ENCODE results near the gene CRBN. TPM values are rescaled to one million over a fixed set of nuclear protein-coding genes. Genes with fewer than 3 reads are reported as not detected.

CRBN gene
- total and polyA plus RNA-seq, 9 of the 15 experiments (the other 6 are each of a cell fraction or from before 2014, with no cell fraction given), result 40.8 to 331 (median 57.4) TPM

- TF ChIP-seq NKRF (IDR thresholded peaks at IDR 0.05; ENCODE audit: borderline replicate concordance), result peak; percentile 79
- TF ChIP-seq HDAC1 (IDR thresholded peaks at IDR 0.05), result peak; percentile 61 to 94; a peak in 3 of 4 replicates
- TF ChIP-seq ZNF780A (CRISPR knock-in tag; IDR thresholded peaks at IDR 0.05), result no peak
- TF ChIP-seq MYNN (IDR thresholded peaks at IDR 0.05), result no peak
- TF ChIP-seq MYNN (CRISPR knock-in tag; IDR thresholded peaks at IDR 0.05), result no peak
- no peak for TF ChIP-seq HEY1 (CRISPR knock-in tag; IDR thresholded peaks at IDR 0.05; ENCODE audit: borderline replicate concordance)
- TF ChIP-seq HDAC3 (IDR thresholded peaks at IDR 0.05; ENCODE audit: borderline replicate concordance, partially characterized antibody), result no peak
- no peak for TF ChIP-seq HDAC6 (IDR thresholded peaks at IDR 0.05; ENCODE audit: low read depth, low read length)
- no peak for TF ChIP-seq DDX20 (tag; IDR thresholded peaks at IDR 0.05; ENCODE audit: low read depth)
- peak; percentile 98 for TF ChIP-seq RBFOX2 (IDR thresholded peaks at IDR 0.05; ENCODE audit: low read depth, low read length)
- no peak for TF ChIP-seq NR2C2 (CRISPR knock-in tag; IDR thresholded peaks at IDR 0.05)
- TF ChIP-seq NR2C2 (tag; IDR thresholded peaks at IDR 0.05), result no peak
- TF ChIP-seq, protein P1, sequence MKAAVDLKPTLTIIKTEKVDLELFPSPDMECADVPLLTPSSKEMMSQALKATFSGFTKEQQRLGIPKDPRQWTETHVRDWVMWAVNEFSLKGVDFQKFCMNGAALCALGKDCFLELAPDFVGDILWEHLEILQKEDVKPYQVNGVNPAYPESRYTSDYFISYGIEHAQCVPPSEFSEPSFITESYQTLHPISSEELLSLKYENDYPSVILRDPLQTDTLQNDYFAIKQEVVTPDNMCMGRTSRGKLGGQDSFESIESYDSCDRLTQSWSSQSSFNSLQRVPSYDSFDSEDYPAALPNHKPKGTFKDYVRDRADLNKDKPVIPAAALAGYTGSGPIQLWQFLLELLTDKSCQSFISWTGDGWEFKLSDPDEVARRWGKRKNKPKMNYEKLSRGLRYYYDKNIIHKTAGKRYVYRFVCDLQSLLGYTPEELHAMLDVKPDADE (conservative IDR thresholded peaks at IDR 0.05; ENCODE audit: control insufficient read depth, low read depth, low read length), result peak; percentile 28
- no peak for TF ChIP-seq ZNF3 (CRISPR knock-in tag; IDR thresholded peaks at IDR 0.05)
- TF ChIP-seq, protein P2, sequence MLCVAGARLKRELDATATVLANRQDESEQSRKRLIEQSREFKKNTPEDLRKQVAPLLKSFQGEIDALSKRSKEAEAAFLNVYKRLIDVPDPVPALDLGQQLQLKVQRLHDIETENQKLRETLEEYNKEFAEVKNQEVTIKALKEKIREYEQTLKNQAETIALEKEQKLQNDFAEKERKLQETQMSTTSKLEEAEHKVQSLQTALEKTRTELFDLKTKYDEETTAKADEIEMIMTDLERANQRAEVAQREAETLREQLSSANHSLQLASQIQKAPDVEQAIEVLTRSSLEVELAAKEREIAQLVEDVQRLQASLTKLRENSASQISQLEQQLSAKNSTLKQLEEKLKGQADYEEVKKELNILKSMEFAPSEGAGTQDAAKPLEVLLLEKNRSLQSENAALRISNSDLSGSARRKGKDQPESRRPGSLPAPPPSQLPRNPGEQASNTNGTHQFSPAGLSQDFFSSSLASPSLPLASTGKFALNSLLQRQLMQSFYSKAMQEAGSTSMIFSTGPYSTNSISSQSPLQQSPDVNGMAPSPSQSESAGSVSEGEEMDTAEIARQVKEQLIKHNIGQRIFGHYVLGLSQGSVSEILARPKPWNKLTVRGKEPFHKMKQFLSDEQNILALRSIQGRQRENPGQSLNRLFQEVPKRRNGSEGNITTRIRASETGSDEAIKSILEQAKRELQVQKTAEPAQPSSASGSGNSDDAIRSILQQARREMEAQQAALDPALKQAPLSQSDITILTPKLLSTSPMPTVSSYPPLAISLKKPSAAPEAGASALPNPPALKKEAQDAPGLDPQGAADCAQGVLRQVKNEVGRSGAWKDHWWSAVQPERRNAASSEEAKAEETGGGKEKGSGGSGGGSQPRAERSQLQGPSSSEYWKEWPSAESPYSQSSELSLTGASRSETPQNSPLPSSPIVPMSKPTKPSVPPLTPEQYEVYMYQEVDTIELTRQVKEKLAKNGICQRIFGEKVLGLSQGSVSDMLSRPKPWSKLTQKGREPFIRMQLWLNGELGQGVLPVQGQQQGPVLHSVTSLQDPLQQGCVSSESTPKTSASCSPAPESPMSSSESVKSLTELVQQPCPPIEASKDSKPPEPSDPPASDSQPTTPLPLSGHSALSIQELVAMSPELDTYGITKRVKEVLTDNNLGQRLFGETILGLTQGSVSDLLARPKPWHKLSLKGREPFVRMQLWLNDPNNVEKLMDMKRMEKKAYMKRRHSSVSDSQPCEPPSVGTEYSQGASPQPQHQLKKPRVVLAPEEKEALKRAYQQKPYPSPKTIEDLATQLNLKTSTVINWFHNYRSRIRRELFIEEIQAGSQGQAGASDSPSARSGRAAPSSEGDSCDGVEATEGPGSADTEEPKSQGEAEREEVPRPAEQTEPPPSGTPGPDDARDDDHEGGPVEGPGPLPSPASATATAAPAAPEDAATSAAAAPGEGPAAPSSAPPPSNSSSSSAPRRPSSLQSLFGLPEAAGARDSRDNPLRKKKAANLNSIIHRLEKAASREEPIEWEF (CRISPR knock-in tag; IDR thresholded peaks at IDR 0.05), result no peak
- TF ChIP-seq ZNF431 (CRISPR knock-in tag; IDR thresholded peaks at IDR 0.05), result 0 out of 2 replicates have a peak, but pooled peaks have one; percentile 48
- peak; percentile 97 for TF ChIP-seq ZFX (CRISPR knock-in tag; IDR thresholded peaks at IDR 0.05)
- TF ChIP-seq ZFP1 (CRISPR knock-in tag; IDR thresholded peaks at IDR 0.05), result no peak
- no peak for TF ChIP-seq MAFG (tag; conservative IDR thresholded peaks at IDR 0.05)
- TF ChIP-seq ZNF589 (CRISPR knock-in tag; IDR thresholded peaks at IDR 0.05; ENCODE audit: low read depth), result peak; percentile 73; the same call in 1 of the 2 replicates
- TF ChIP-seq KAT7 (CRISPR knock-in tag; IDR thresholded peaks at IDR 0.05; ENCODE audit: borderline replicate concordance), result no peak; the same call in 1 of the 2 replicates
These were observed at the start of gene CRBN (continued) for GRCh38 chr3:3179407-3180094.

All from K562 (cell line).